Right forelimb (tissue), 1 donor: ENCODE data around the gene REC8.
"Not testable (repeated sequence)": the region's sequence is repeated elsewhere in the genome, so short reads cannot be mapped to it uniquely, and the experiment has no call there.

ENCODE experiments used
- DNase-seq: peaks from one replicate; pipeline ENCODE4 v3.0.0-alpha.2; 2018

Gene REC8

DNA sequence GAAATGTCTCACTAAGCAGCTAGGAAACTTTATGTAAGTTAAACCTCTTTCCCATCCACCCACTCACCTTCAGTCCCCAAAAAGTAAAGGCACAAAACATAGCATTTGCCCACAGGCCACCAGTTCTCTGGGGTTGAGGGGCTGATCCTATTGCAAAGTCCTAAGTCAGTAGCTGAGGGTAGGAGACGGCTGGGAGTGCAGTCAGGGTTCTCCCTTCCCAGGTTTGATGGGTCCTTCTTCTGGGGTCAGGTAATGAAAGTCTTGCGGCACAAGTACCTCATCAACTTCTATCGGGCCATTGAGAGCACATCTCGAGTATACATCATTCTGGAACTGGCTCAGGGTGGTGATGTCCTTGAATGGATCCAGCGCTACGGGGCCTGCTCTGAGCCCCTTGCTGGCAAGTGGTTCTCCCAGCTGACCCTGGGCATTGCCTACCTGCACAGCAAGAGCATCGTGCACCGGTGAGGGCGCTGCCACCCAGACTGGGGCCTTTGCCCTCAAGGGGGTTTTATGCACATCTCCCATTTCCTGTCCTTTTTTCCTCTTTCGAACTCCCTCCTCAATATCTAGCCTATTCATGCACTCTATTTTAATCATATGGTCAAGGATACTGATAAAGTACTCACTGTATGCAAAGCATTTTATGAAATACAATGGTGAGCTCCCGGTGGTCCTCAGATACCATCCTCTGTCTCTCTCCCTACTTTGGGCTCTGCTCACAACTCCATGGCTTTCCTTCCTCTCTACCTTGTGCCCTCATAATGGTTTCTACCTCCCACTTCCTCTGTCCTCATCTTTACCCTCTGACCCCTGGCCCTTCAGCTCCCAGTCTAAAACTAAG, 34.6 kb downstream of the REC8 start:
- DNase-seq: no peak

DNA sequence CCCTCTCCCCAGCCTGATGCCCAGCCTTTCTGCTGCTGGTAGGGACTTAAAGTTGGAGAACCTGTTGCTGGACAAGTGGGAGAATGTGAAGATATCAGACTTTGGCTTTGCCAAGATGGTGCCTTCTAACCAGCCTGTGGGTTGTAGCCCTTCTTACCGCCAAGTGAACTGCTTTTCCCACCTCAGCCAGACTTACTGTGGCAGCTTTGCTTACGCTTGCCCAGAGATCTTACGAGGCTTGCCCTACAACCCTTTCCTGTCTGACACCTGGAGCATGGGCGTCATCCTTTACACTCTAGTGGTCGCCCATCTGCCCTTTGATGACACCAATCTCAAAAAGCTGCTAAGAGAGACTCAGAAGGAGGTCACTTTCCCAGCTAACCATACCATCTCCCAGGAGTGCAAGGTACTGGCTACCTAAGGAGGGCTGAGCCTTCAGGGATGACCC, 35.2 kb downstream of the REC8 start:
- no peak for DNase-seq

DNA sequence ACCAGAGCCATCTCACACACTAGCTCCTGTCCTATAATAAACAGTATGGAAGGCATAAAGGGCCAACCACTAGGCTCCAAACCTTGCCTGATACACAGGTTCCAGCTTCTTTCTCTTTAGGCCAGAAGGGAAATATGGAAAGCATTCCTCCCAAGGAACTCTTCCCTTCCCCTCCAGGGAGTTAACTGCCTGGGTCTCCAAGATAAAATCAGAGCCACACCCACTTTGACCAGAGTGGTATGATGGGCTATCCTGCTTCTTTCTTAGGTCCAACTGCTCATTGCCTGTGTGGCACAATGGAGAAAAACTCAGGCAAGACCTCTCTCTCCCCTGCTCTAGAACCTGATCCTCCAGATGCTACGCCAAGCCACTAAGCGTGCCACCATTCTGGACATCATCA, 35.7 kb downstream of the REC8 start:
- no peak for DNase-seq

GRCh38 chr14:24211311-24211710, 39.4 kb downstream of the REC8 start:
- no peak for DNase-seq

- DNase-seq: peak; percentile 95
Measured at GRCh38 chr14:24212924-24213865, 41.3 kb downstream of the REC8 start, which contains the start of gene CHMP4A. CHMP4A (minus strand) TSS chr14:24213488; CDS start chr14:24213439, 49 bp downstream.

DNA sequence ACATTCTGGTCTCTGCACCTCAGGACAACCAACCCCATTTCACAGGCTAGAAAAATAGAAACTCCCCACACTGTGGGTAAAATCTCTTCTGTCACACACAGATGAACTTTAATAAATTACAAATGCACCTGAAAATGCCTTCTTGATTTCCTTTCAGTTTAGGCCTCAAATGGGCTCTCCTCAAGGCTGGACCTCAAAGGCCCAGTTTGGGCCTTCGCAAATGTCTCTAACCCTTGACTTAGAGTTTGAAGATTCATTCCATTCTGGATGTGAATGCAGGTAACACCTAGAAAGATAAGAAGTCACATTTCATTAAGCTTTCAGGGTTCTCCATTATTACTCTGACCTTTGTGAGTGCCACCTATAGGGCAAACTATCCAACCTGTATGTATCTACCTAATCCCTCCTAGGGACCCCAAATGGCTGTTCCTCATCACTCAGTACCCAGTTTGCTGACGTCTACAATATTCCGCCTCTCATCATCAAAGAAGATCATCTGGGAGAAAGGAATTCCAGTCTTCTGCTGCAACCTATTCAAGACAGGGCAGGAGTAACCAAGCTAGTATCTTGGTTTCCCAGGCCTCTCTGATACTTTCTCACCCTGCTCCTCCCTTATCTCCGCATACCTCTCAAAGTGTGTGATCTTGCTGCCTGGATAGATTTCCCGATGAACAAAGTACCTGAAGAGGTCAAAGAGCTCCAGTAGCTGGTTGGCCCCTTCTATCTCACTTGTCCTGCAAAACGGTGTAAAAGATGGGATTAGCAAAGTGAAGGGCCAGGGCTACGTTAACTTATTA, 42.2 kb downstream of the REC8 start:
- DNase-seq: no peak

DNA sequence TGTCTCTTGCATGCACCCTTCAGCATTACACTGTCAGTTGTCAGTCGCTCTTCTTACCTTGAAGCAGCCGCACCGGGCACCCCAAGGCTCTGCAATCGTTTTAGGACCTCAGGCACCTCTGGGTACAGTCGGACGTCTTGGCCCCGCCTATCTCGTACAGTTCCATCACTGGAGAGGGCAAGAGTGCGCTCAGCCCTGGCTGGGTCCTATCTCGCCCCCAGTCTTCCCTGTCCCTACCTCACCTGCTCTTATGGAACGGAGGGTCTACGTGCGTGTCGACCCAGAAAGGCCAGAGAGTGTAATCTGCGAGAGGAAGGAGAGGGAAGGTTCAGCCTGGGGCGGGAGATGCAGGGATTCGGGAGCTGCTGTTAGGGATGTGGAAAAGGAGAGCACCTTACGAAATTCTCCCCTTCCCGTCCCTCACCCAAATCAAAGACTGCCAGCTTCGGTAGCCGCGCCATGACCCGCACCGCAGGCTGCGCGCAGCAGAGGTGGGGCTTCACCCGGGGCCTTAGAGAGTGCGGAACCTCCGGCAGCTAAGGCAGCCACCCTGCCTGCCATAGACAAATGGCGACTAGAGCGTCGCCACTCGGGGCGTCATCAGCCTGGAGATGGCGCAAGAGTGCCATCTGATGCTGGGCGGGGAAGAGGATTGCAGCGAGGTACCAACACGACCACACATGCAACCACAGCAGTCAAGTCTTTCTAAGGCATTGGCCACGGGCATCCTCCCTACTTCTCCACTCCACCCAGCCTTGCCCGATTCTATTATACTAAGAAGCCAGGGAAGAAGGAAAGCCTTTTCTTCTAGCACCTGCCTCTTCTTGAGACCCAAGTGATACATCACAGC, 43.8 kb downstream of the REC8 start, which contains the start of gene MDP1:
TSS of gene MDP1 (minus strand) at position 572 of the 850 bp plus-strand sequence. CDS start at position 461, 111 bp downstream.
- peak; percentile 88 for DNase-seq

GRCh38 chr14:24216345-24216699, 44.4 kb downstream of the REC8 start:
- DNase-seq: no peak

- not testable (repeated sequence) for DNase-seq
Measured at GRCh38 chr14:24216876-24217275, 45.0 kb downstream of the REC8 start.

DNA sequence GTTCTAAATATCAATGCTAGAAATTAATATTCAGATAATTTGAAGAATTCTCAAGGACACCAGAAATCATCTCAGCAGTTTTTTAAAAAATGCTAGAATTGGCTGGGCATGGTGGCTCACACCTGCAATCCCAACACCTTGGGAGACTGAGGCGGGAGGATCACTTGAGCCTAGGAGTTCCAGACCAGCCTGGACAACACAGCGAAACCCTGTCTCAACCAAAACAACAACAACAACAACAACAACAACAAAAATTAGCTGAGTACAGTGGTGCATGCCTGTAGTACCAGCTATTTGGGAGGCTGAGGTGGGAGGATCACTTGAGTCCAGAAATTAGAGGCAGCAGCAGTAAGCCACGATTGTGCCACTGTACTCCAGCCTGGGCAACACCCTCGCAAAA, 47.2 kb downstream of the REC8 start:
- no peak for DNase-seq

DNA sequence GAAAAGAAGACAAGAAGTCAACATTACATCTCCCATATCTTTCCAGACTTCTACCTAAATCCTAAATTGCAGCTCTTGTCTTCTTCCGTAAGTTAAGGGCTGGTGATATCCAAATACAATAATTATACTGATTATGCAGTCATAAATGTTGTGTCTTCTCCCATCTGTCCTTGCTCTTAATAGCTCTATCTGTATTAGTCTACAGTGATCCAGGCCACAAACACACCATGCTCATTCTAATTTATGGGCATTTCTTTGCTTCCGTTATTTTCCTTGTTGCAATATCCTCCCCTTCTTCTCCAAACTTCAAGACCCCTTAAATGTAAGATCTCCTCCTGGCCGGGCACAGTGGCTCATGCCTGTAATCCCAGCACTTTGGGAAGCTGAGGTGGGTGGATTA, 47.6 kb downstream of the REC8 start:
- no peak for DNase-seq

DNA sequence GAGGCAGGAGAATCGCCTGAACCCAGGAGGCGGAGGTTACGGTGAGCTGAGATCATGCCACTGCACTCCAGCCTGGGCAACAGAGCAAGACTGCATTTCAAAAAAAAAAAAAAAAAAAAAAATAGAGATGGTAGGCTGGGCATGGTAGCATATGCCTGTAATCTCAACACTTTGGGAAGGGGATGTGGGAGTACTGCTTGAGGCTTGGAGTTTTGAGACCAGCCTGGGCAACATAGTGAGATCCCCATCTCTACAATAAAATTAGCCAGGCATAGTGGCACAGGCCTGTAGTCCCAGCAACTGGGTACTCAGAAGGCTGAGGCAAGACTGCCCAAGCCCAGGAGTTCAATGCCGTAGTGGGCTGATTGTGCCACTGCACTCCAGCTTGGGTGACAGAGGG, 51.1 kb downstream of the REC8 start:
- not testable (repeated sequence) for DNase-seq

- no peak for DNase-seq
Measured at GRCh38 chr14:24224618-24225071, 52.8 kb downstream of the REC8 start.

- no peak for DNase-seq
Measured at GRCh38 chr14:24226473-24226872, 54.6 kb downstream of the REC8 start.

DNA sequence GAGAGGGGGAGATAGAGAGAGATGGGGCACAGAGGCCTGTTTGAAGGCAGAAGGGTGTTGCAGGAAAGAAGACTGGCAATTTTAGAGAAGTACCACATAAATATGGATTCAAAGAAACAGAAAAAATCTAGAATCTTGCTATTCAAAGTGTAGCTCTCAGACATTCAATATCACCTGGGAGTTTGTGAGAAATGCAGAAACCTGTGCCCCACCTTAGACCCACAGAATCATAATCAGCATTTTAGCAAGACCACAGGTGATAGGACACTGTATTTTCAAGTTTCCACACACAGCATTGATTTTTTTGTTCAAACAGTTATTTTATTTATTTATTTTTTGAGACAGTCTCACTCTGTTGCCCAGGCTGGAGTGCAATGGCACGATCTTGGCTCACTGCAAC, 57.0 kb downstream of the REC8 start:
- DNase-seq: no peak
